Measurements from ENCODE around the gene PHLDA2.

- TF ChIP-seq CTCF (IDR thresholded peaks at IDR 0.05), result no peak
- no peak for TF ChIP-seq POLR2A (IDR thresholded peaks at IDR 0.05)
Measured at GRCh38 chr11:2889362-2890273, 39.6 kb downstream of the PHLDA2 start.
